Neutrophil (primary cell): ENCODE measurements around the gene PCNT.

Source experiments
- H3K27ac ChIP-seq: fragments of 200-600 bp; sonication (generic); 2 replicates; pipeline ENCODE4 v1.5.1; 2016; ENCODE audit warnings: mild to moderate bottlenecking, moderate library complexity
- H3K27me3 ChIP-seq: fragments of 200-600 bp; sonication (generic); 2 replicates; pipeline ENCODE4 v1.6.0; 2016; ENCODE audit warnings: mild to moderate bottlenecking
- H3K36me3 ChIP-seq: fragments of 200-600 bp; sonication (generic); 2 replicates; pipeline ENCODE4 v1.5.1; 2017
- H3K4me1 ChIP-seq, 2 experiments: fragments of 200-600 bp in 1 of 2; sonication (generic) in 1 of 2; 1 replicate in 1 of 2; 2 replicates in 1 of 2; pipeline versions ENCODE4 v1.5.1 to v1.6.1; 2013 to 2016; ENCODE audit warnings: low read depth in 1 of 2, low read length in 1 of 2, mild to moderate bottlenecking in 1 of 2, moderate library complexity in 1 of 2; ENCODE audit not compliant: control insufficient read depth in 1 of 2, insufficient read depth in 1 of 2
- H3K4me3 ChIP-seq, 2 experiments: fragments of 200-600 bp in 1 of 2; sonication (generic) in 1 of 2; 1 replicate in 1 of 2; 2 replicates in 1 of 2; pipeline ENCODE4 v1.5.1; 2013 to 2016; ENCODE audit warnings: low read depth in 1 of 2, low read length in 1 of 2, mild to moderate bottlenecking in 1 of 2, moderate library complexity in 1 of 2
- H3K9me3 ChIP-seq: fragments of 200-600 bp; sonication (generic); 2 replicates; pipeline ENCODE4 v1.5.1; 2016
- CTCF ChIP-seq: fragments of 200-600 bp; sonication (generic); IDR thresholded peaks from 2 replicates; pipeline ENCODE4 v1.5.1; 2016; ENCODE audit warnings: antibody characterized with exemption

PCNT gene

GRCh38 chr21:46323710-46324389 is at the start of gene PCNT, which contains the start of gene C21orf58:
Gene PCNT (plus strand): TSS chr21:46324156. CDS start chr21:46324229, 73 bp downstream.
Gene C21orf58 (minus strand): TSS chr21:46323870. CDS start chr21:46322738, 1,132 bp downstream.
- no peaks in the 10 kb centered on the region for H3K27me3 ChIP-seq
- peaks cover 4% of the 10 kb centered on the region for H3K36me3 ChIP-seq
- peaks cover 47 to 49% of the 10 kb centered on the region in 2 experiments for H3K4me1 ChIP-seq
- peak; percentile 24 for TF ChIP-seq CTCF
- H3K9me3 ChIP-seq: no peaks in the 10 kb centered on the region
- peak within 1 kb of the TSS; percentile 94 for H3K27ac ChIP-seq
- peak within 1 kb of the TSS; percentile 96 to 100 for H3K4me3 ChIP-seq

- Histone ChIP-seq H3K27ac (no peak overlapping the region), H3K27me3 (no peaks in the 10 kb centered on the region), H3K4me1 (no peaks in the 10 kb centered on the region)
These were observed 49.1 kb upstream of the PCNT start for GRCh38 chr21:46274797-46275390.

GRCh38 chr21:46284077-46284644 is 39.8 kb upstream of the PCNT start:
- no peak for TF ChIP-seq CTCF

More at GRCh38 chr21:46274797-46275390, 49.1 kb upstream of the PCNT start:
- TF ChIP-seq CTCF: no peak
- peaks cover 99% of the 10 kb centered on the region for H3K36me3 ChIP-seq
- no peak overlapping the region for H3K4me3 ChIP-seq
- H3K9me3 ChIP-seq: no peaks in the 10 kb centered on the region

GRCh38 chr21:46284733-46285132 is 39.2 kb upstream of the PCNT start:
- Histone ChIP-seq H3K36me3 (peaks cover 20% of the 10 kb centered on the region), H3K9me3 (no peaks in the 10 kb centered on the region), H3K27ac (peak overlapping the region; percentile 90), H3K27me3 (no peaks in the 10 kb centered on the region), H3K4me3 (peak overlapping the region; percentile 82 to 89), H3K4me1 (peaks cover 29 to 37% of the 10 kb centered on the region in 2 experiments)
- no peak for TF ChIP-seq CTCF

More at GRCh38 chr21:46284077-46284644, 39.8 kb upstream of the PCNT start:
- Histone ChIP-seq H3K36me3 (peaks cover 26% of the 10 kb centered on the region), H3K4me3 (no peak overlapping the region), H3K4me1 (peaks cover 29 to 37% of the 10 kb centered on the region in 2 experiments), H3K27ac (peak overlapping the region; percentile 40), H3K27me3 (no peaks in the 10 kb centered on the region), H3K9me3 (no peaks in the 10 kb centered on the region)

GRCh38 chr21:46285206-46285661 is 38.7 kb upstream of the PCNT start, which contains the start of gene MCM3AP:
Gene MCM3AP (minus strand): TSS chr21:46285611. CDS start chr21:46285286, 325 bp downstream.
- Histone ChIP-seq H3K4me3 (peak within 1 kb of the TSS; percentile 82 to 89), H3K9me3 (no peaks in the 10 kb centered on the region), H3K4me1 (peaks cover 29 to 37% of the 10 kb centered on the region in 2 experiments), H3K36me3 (peaks cover 15% of the 10 kb centered on the region), H3K27me3 (no peaks in the 10 kb centered on the region), H3K27ac (peak within 1 kb of the TSS; percentile 90)
- no peak for TF ChIP-seq CTCF
